Measurements from ENCODE around the gene CEP192.

- TF ChIP-seq CTCF (IDR thresholded peaks at IDR 0.05) = no peak
- TF ChIP-seq EZH2 (IDR thresholded peaks at IDR 0.05; ENCODE audit: borderline replicate concordance, insufficient read depth, low read depth, low read length, poor library complexity, severe bottlenecking) = no peak
Measured at GRCh38 chr18:12991821-12992179, 638 bp downstream of the CEP192 start.
